Choroid plexus epithelial cell (primary cell): ENCODE results near the gene TM4SF20.

Source experiments
- DNase-seq: peaks from one replicate; pipeline ENCODE4 v3.0.0-alpha.2; 2010; ENCODE audit warnings: low read depth
- H3K4me3 ChIP-seq: 2 replicates; pipeline ENCODE4 v1.5.1; 2011; ENCODE audit warnings: low read depth, mild to moderate bottlenecking, control low read depth, low read length, moderate library complexity
- CTCF ChIP-seq: conservative IDR thresholded peaks from 2 replicates; pipeline ENCODE4 v1.5.1; 2011; ENCODE audit warnings: low read depth, mild to moderate bottlenecking, control low read depth, inconsistent platforms, low read length, moderate library complexity

Gene TM4SF20, protein sequence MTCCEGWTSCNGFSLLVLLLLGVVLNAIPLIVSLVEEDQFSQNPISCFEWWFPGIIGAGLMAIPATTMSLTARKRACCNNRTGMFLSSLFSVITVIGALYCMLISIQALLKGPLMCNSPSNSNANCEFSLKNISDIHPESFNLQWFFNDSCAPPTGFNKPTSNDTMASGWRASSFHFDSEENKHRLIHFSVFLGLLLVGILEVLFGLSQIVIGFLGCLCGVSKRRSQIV

DNA sequence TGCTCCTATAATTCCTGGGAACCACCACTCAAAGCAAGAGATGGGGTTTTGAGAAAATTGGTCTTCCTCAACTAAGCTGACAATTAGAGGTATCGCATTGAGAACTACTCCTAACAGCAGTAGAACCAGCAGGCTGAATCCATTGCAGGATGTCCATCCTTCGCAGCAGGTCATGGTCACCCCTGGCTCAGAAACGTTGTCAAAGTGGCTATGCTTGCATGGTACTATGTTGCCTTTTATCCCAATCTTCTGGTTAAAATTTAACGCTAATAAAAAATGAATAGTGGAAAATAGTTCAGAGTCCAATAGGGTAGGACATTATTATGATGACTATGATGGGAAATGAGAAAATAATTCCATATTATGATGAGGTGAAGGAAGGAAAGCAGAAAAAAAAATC, at the start of gene TM4SF20:
Gene TM4SF20 (minus strand): TSS at position 212 of the 400 bp plus-strand sequence. CDS start 38 bp downstream, at position 174.
- no peak for TF ChIP-seq CTCF

GRCh38 chr2:227428731-227429285, 49.7 kb upstream of the TM4SF20 start:
- DNase-seq = peak; percentile 64
- TF ChIP-seq CTCF = no peak
- H3K4me3 ChIP-seq = no peak overlapping the region

More for the DNA sequence above, at the start of gene TM4SF20:
- DNase-seq = no peak
- H3K4me3 ChIP-seq = no peak within 1 kb of the TSS

DNA sequence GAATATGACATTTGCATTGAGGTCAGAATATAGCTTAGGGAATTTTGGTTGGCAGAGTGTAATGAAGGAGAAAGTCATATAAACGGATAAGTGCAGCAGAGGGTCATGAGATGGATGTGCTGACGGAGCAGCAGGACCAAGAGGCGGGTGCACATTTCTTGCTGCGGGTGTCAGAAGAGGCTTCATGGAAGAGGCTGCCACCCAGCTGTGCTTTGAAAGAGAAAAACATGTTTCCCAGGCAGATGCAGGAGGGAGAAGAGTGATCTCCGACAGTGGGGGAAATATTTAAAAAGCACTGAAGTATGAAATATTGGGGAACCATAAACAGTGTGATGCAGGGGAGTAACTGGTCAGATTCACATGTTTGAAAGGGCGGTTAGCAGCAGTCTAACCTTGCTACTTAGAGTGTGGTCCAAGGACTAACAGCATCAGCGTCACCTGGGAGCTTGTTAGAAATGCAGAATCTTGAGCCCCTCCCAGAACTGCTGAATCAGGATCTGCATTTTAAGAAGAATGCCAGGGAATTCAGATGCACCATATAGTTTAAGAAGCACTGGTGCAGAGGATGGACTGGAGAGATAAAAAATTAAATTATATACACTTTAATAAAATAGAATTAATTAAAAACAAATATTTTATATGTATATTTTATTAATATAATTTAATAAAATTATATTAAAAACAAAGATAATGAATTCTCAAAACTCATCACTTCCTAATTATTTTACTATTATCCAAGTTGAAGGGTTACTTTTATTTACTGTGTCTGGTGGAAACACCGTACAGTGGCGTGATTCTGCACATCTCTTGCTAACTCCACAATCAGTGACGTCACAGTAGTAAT, 44.8 kb upstream of the TM4SF20 start:
- no peak for DNase-seq
- H3K4me3 ChIP-seq = no peak overlapping the region
- TF ChIP-seq CTCF = no peak

DNA sequence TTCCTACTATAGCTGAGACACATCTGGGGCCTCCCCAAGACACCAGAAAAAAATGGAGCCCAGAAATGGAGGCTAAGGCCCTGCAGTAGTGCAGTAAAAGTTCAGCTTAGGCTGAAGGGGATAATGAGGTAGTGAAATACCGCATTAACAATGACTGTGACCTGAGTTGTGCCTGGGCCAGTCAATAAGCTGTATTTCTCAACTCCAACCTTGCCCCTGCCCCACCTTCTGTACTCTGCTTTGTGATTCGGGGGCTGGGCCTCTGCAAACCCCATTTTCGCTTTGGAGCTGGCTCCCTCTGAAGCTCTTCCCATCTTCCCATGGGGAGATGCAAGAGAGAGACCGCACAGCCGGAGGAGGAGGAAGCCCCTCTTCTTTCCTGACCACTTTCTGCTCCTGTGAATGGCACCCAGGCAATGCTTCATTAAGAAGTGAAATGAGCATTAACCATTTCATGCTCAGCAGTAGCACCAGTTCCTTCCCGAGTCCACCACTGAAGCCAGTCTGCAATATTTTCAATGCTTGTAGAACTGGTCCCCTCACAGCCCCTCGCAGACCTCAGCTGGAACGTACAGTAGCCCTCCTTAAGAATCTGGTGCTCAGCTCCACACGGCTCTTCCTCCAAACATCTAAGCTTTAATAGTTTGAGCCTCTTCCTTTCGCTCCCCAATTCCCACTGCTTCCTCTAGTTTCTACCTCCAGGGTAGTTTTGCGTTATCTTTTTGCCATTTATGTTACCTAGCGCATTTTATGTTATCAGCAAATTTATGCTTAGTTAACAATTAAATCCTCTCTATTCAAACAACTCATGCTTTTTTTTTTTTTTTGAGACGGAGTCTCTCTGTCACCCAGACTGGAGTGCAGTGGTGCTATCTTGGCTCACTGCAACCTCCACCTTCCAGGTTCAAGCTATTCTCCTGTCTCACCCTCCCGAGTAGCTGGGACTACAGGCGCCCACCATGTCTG, 41.3 kb upstream of the TM4SF20 start:
- no peak for DNase-seq
- TF ChIP-seq CTCF = no peak
- H3K4me3 ChIP-seq = no peak overlapping the region

DNA sequence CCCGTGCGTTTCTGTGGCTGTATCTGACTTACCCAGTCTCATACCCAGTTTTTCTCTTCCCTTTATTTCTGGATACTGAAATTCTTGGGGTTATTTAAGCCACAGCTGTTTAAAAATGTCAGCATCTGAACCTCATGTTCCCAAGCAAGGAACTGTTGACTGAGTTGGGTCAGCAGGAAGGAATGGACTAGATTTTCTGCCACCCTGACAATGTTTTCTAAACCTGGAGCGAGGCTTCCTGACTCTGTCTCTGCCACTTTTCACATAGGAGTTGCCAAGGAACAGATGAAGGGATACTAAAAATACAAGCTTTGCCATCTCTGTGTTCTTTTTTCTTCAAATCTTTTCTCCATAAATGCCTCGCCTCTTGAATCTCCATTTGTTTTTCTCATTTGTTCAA, 37.6 kb upstream of the TM4SF20 start:
- no peak for TF ChIP-seq CTCF
- DNase-seq = no peak
- H3K4me3 ChIP-seq = no peak overlapping the region
